HepG2 (cell line): ENCODE results near the gene SDK1. TPM values are rescaled to one million over a fixed set of nuclear protein-coding genes. Genes with fewer than 3 reads are reported as not detected.

Experiments
- ATAC-seq: fragments of 200-7000 bp; cut with Tn5 transposase; 3 replicates; pipeline ENCODE4 v1.9.1; 2020; ENCODE audit warnings: mild to moderate bottlenecking, moderate library complexity
- BruUV-seq: library from RNA; stranded (reverse); fragments of 400-500 nt; replicated peaks from 2 replicates; lab custom pipeline; 2021; lab: Mats Ljungman, UMichigan
- CTCF ChIA-PET: fragments of 300-600 bp; formaldehyde crosslinking; extraction: SDS; loops from one replicate; lab custom pipeline; 2021; ENCODE audit warnings: low total read pairs, inconsistent platforms, low intra/inter-chr PET ratio; lab: Yijun Ruan, JAX
- POLR2A ChIA-PET: fragments of 350-600 bp; sonication (Branson Sonifier 250); formaldehyde crosslinking; loops from one replicate; lab custom pipeline; 2020; ENCODE audit warnings: antibody characterized with exemption, inconsistent platforms; lab: Yijun Ruan, JAX
- DNase-seq: peaks from one replicate; pipeline ENCODE4 v3.0.0-alpha.2; 2015; ENCODE audit warnings: low spot score
- FAIRE-seq: peaks from 3 replicates; lab custom pipeline; 2011; peaks lifted over from hg19 to GRCh38; lab: Jason Lieb, UNC
- H2AFZ ChIP-seq: one replicate; pipeline ENCODE4 v1.6.1; 2011; ENCODE audit warnings: low read length, inconsistent platforms
- H3K27ac ChIP-seq: fragments of 300-600 bp; 3 replicates; pipeline ENCODE4 v1.8.0; 2011; ENCODE audit warnings: mixed run types, mild to moderate bottlenecking, mixed read lengths, low read length, inconsistent platforms; ENCODE audit not compliant: insufficient read depth; ENCODE audit errors: extremely low read length
- H3K27me3 ChIP-seq, 2 experiments: fragments of 200-600 bp in 1 of 2; 2 replicates in 1 of 2; 3 replicates in 1 of 2; pipeline versions ENCODE4 v1.6.0 to v1.8.0; 2011; ENCODE audit warnings: low read length in 2 of 2, mild to moderate bottlenecking in 2 of 2, moderate library complexity in 2 of 2, inconsistent platforms in 1 of 2; ENCODE audit not compliant: insufficient read depth in 2 of 2, control insufficient read depth in 1 of 2
- H3K36me3 ChIP-seq, 2 experiments: fragments of 200-600 bp in 1 of 2; replicated peaks in 1 of 2; 2 replicates in 1 of 2; 3 replicates in 1 of 2; pipeline versions ENCODE4 v1.5.1 to v1.8.0; 2011; ENCODE audit warnings: low read length in 2 of 2, inconsistent platforms in 1 of 2; ENCODE audit not compliant: insufficient read depth in 2 of 2, control insufficient read depth in 1 of 2
- H3K4me1 ChIP-seq: 2 replicates; pipeline ENCODE4 v1.5.1; 2012; ENCODE audit warnings: low read length, inconsistent platforms; ENCODE audit not compliant: insufficient read depth
- H3K4me2 ChIP-seq: 2 replicates; pipeline ENCODE4 v1.6.0; 2011; ENCODE audit warnings: low read depth, low read length, inconsistent platforms
- H3K4me3 ChIP-seq, 3 experiments: fragments of 200-600 bp in 1 of 3; sonication (generic), shearing (Covaris generic) in 1 of 3; replicated peaks in 1 of 3; 2 replicates each; pipeline ENCODE4 v1.5.1; 2011 to 2016; ENCODE audit warnings: low read length in 3 of 3, inconsistent platforms in 2 of 3, low read depth in 2 of 3, mild to moderate bottlenecking in 2 of 3, control low read depth in 1 of 3, mixed read lengths in 1 of 3; ENCODE audit not compliant: insufficient read depth in 1 of 3
- H3K79me2 ChIP-seq: one replicate; pipeline ENCODE4 v1.6.1; 2011; ENCODE audit warnings: low read length, inconsistent platforms; ENCODE audit not compliant: insufficient read depth
- H3K9ac ChIP-seq: 2 replicates; pipeline ENCODE4 v1.6.0; 2011; ENCODE audit warnings: mild to moderate bottlenecking, low read depth, low read length, inconsistent platforms; ENCODE audit not compliant: insufficient read depth
- H3K9me3 ChIP-seq: 2 replicates; pipeline ENCODE4 v1.5.1; 2012; ENCODE audit warnings: mild to moderate bottlenecking, low read length
- H4K20me1 ChIP-seq: 2 replicates; pipeline ENCODE4 v1.6.0; 2011; ENCODE audit warnings: inconsistent platforms, mild to moderate bottlenecking, low read length, moderate library complexity; ENCODE audit not compliant: insufficient read depth
- ATRX ChIP-seq: sonication (generic); formaldehyde crosslinking; IDR thresholded peaks from 2 replicates; pipeline ENCODE4 v1.4.0; 2020; ENCODE audit warnings: missing genetic modification reagents, borderline replicate concordance
- CERS6 ChIP-seq: sonication (generic); formaldehyde crosslinking; IDR thresholded peaks from 2 replicates; pipeline ENCODE4 v1.5.0; 2020; ENCODE audit warnings: missing genetic modification reagents
- FLYWCH1 ChIP-seq: sonication (generic); formaldehyde crosslinking; IDR thresholded peaks from 2 replicates; pipeline ENCODE4 v1.8.1; 2023; ENCODE audit warnings: mild to moderate bottlenecking, missing genetic modification reagents
- KLF9 ChIP-seq: IDR thresholded peaks from 2 replicates; pipeline ENCODE4 v1.6.1; 2016; ENCODE audit warnings: low read depth
- MBD4 ChIP-seq: IDR thresholded peaks from 2 replicates; pipeline ENCODE4 v1.6.1; 2012; ENCODE audit warnings: low read length, inconsistent platforms, borderline replicate concordance
- PREB ChIP-seq: sonication (generic); formaldehyde crosslinking; IDR thresholded peaks from 2 replicates; pipeline ENCODE4 v1.4.0; 2020; ENCODE audit warnings: missing genetic modification reagents
- RBM22 ChIP-seq: fragments of 200-400 bp; formaldehyde crosslinking; optimal IDR thresholded peaks from 2 replicates; pipeline ENCODE3; 2017; ENCODE audit warnings: mild to moderate bottlenecking, low read length, moderate library complexity
- SNAPC2 ChIP-seq: sonication (generic); formaldehyde crosslinking; IDR thresholded peaks from 2 replicates; pipeline ENCODE4 v1.8.1; 2022; ENCODE audit warnings: mild to moderate bottlenecking, missing genetic modification reagents
- TCF7 ChIP-seq: sonication (generic); IDR thresholded peaks from 2 replicates; pipeline ENCODE4 v1.6.1; 2016; ENCODE audit warnings: antibody characterized with exemption, low read depth
- ZC3H4 ChIP-seq: sonication (generic); formaldehyde crosslinking; IDR thresholded peaks from 2 replicates; pipeline ENCODE4 v1.4.0; 2020; ENCODE audit warnings: missing genetic modification reagents, borderline replicate concordance
- ZFP1 ChIP-seq: IDR thresholded peaks from 2 replicates; pipeline ENCODE4 v1.6.1; 2016
- ZNF44 ChIP-seq: sonication (generic); formaldehyde crosslinking; IDR thresholded peaks from 2 replicates; pipeline ENCODE4 v1.5.1; 2020; ENCODE audit warnings: mild to moderate bottlenecking, missing genetic modification reagents
- ZNF768 ChIP-seq: sonication (generic); formaldehyde crosslinking; IDR thresholded peaks from 2 replicates; pipeline ENCODE4 v1.4.0; 2020; ENCODE audit warnings: missing genetic modification reagents
- WGBS: methylation state at CpG from one replicate; pipeline ENCODE4 v1.1.6; 2017; ENCODE audit warnings: low lambda C conversion rate; 5-methylcytosine and 5-hydroxymethylcytosine counted together
- in situ Hi-C: cut with HindIII; loops from 2 replicates; pipeline ENCODE4 v1.10.0; 2017; ENCODE audit warnings: low pct_unique_long_range_greater_than_20kb; ENCODE audit not compliant: extremely low pct_ligation_motif_present
- intact Hi-C: fragments of 100-400 bp; cut with micrococcal nuclease; formaldehyde crosslinking; loops from one replicate; pipeline ENCODE4 v1.10.0; 2022; ENCODE audit not compliant: unreplicated experiment
- polyA plus RNA-seq, 8 experiments: library from polyadenylated mRNA; depleted of rRNA in 3 of 8; stranded (reverse) in 7 of 8; unstranded in 1 of 8; fragments of >200 nt; fragmentation: Illumina TruSeq in 4 of 8; extraction: Trizol in 4 of 8; gene quantifications; 2 replicates each; pipeline versions ENCODE4 v1.2.1 to v1.2.3, GENCODE V29; 2011 to 2016; ENCODE audit warnings: low read depth in 4 of 8, missing spikeins in 1 of 8, mixed read lengths in 1 of 8; ENCODE audit not compliant: insufficient read depth in 1 of 8
- total RNA-seq, 5 experiments: library from RNA; depleted of rRNA; stranded (reverse); fragments of >200 nt; fragmentation: Illumina TruSeq; extraction: Trizol; gene quantifications; 2 replicates each; pipeline ENCODE4 v1.2.3, GENCODE V29; 2016; ENCODE audit warnings: low read depth in 1 of 5
- TF ChIP-seq, protein P1 (sequence below): sonication (generic); formaldehyde crosslinking; IDR thresholded peaks from 2 replicates; pipeline ENCODE4 v1.4.0; 2020; ENCODE audit warnings: mild to moderate bottlenecking, low read depth, missing genetic modification reagents

Gene SDK1
- total and polyA plus RNA-seq, 2 of the 13 experiments (the other 11 are each of a cell fraction or from before 2014, with no cell fraction given): 0.35 to 2.4 TPM

DNA sequence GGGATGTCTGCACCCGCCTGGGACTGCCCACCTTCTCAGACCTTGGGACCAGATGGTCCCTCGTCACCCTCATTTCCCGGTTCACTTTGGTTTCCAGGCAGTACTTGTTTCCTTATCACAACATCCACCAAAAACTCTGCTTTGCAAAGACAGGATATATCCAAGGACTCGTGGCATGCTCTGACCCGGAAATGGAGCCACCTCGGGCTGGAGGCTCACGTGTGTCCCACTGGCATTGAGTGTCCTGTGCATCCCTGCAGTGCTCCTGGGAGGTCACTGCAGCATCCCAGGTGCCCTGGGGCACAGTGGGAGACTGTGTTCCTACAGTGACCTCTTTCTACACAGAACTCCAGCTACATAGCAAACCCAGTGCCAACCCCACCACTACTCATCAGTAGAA is 769.2 kb downstream of the SDK1 start:
- POLR2A ChIA-PET: no interaction called here
- H3K9ac ChIP-seq: no peak overlapping the region
- no peak for DNase-seq
- H3K4me1 ChIP-seq: no peaks in the 10 kb centered on the region
- CTCF ChIA-PET: no interaction called here
- H3K27me3 ChIP-seq: no peaks in the 10 kb centered on the region
- H4K20me1 ChIP-seq: no peaks in the 10 kb centered on the region
- no peak overlapping the region for H3K4me3 ChIP-seq
- H3K4me2 ChIP-seq: no peak overlapping the region
- no peaks in the 10 kb centered on the region for H3K36me3 ChIP-seq
- FAIRE-seq: no peak
- no peak for ATAC-seq
- BruUV-seq: no TSS peak
- H3K27ac ChIP-seq: no peak overlapping the region
- intact Hi-C loops (no loop called here), in situ Hi-C loops (no loop called here)
- no peak for TF ChIP-seq CERS6
- no peak for TF ChIP-seq MBD4
- no peak for TF ChIP-seq KLF9 (CRISPR knock-in tag)
- no peaks in the 10 kb centered on the region for H3K79me2 ChIP-seq
- no peaks in the 10 kb centered on the region for H3K9me3 ChIP-seq
- WGBS: 88% methylated on average over 7 of the region's 7 CpGs
- H2AFZ ChIP-seq: no peak overlapping the region

DNA sequence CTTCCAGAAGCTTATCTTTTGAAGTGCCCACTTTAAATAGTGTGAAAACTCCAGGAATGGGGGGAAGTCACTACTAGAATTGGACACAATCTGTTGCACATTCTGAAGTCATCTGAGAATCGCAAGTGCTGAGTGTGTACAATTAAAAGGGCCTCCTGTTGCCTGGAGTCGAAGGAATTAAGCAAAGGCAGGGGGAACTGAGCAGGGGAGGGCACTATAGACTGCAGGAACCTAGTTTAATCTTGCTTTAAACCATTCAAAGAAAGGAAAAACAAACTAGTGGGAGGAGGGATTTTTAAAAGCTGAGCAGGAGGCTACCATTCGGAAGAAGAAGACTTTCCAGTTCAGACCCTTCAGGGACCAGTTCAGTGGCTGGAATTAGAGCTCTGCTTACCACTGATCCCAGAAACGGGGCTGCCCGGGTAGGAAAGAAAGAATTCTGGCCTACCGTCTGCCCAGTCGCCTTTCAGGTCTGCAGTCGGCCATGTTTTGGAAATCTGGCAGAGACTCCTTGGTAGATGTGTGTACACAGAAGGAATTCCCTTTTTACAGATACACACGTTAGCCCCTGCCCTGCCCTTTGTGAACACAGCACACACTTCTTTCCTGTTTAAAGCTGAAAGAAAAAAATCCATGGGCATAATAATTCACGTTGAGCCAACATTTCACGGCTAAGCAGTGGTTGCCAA is 770.5 kb downstream of the SDK1 start:
- Histone ChIP-seq H3K4me3 (no peak overlapping the region), H4K20me1 (no peaks in the 10 kb centered on the region), H2AFZ (no peak overlapping the region)
- DNase-seq: no peak
- no peak for TF ChIP-seq PREB (CRISPR knock-in tag)
- no peak for TF ChIP-seq ZC3H4 (CRISPR knock-in tag)
- TF ChIP-seq, protein P1, sequence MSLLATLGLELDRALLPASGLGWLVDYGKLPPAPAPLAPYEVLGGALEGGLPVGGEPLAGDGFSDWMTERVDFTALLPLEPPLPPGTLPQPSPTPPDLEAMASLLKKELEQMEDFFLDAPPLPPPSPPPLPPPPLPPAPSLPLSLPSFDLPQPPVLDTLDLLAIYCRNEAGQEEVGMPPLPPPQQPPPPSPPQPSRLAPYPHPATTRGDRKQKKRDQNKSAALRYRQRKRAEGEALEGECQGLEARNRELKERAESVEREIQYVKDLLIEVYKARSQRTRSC (CRISPR knock-in tag): no peak
- no peak for TF ChIP-seq ZNF768 (CRISPR knock-in tag)
- TF ChIP-seq FLYWCH1 (CRISPR knock-in tag): no peak
- TF ChIP-seq TCF7: no peak
- TF ChIP-seq SNAPC2 (CRISPR knock-in tag): no peak
- no peak for TF ChIP-seq ATRX (CRISPR knock-in tag)
- no peak for TF ChIP-seq ZFP1 (CRISPR knock-in tag)
- TF ChIP-seq ZNF44 (CRISPR knock-in tag): no peak
- TF ChIP-seq RBM22: no peak
- TF ChIP-seq, all 625 proteins: peak for 0
- Histone ChIP-seq H3K4me1 (no peaks in the 10 kb centered on the region), H3K36me3 (no peaks in the 10 kb centered on the region), H3K9me3 (no peaks in the 10 kb centered on the region), H3K27ac (no peak overlapping the region), H3K79me2 (no peaks in the 10 kb centered on the region), H3K27me3 (no peaks in the 10 kb centered on the region), H3K9ac (no peak overlapping the region), H3K4me2 (no peak overlapping the region)
- FAIRE-seq (no peak), ATAC-seq (no peak)
- intact Hi-C loops: no loop called here
- no TSS peak for BruUV-seq
- in situ Hi-C loops: no loop called here
- CTCF ChIA-PET: no interaction called here
- WGBS: 82% methylated on average over 11 of the region's 11 CpGs
- POLR2A ChIA-PET: no interaction called here
